CD4-positive, alpha-beta T cell treated with Interleukin-12 subunit alpha and Interleukin-12 subunit beta, for 1 hour (primary cell): ENCODE results near the gene ANKRD30A.
"Not testable (repeated sequence)": the region's sequence is repeated elsewhere in the genome, so short reads cannot be mapped to it uniquely, and the experiment has no call there.

Experiments used
- DNase-seq: peaks from one replicate; pipeline ENCODE4 v3.0.0-alpha.2; 2020

Gene ANKRD30A

GRCh38 chr10:37263304-37263703, 137.9 kb downstream of the ANKRD30A start:
- no peak for DNase-seq

- no peak for DNase-seq
These were observed 142.9 kb downstream of the ANKRD30A start for GRCh38 chr10:37268266-37268665.

GRCh38 chr10:37269554-37270256, 144.3 kb downstream of the ANKRD30A start:
- no peak for DNase-seq

GRCh38 chr10:37275216-37275777, 149.9 kb downstream of the ANKRD30A start:
- no peak for DNase-seq

GRCh38 chr10:37285063-37285462, 159.7 kb downstream of the ANKRD30A start:
- DNase-seq = no peak

GRCh38 chr10:37289833-37290464, 164.6 kb downstream of the ANKRD30A start:
- no peak for DNase-seq

- no peak for DNase-seq
These were observed 175.9 kb downstream of the ANKRD30A start for GRCh38 chr10:37301271-37301670.

GRCh38 chr10:37304036-37304435, 178.6 kb downstream of the ANKRD30A start:
- DNase-seq = no peak

- DNase-seq = no peak
These were observed 189.0 kb downstream of the ANKRD30A start for GRCh38 chr10:37314350-37314749.

GRCh38 chr10:37314862-37315261, 189.5 kb downstream of the ANKRD30A start:
- no peak for DNase-seq

- DNase-seq = no peak
These were observed 219.0 kb downstream of the ANKRD30A start for GRCh38 chr10:37344413-37344812.

GRCh38 chr10:37379991-37380390, 254.6 kb downstream of the ANKRD30A start:
- DNase-seq = no peak

GRCh38 chr10:37381271-37381670, 255.9 kb downstream of the ANKRD30A start:
- DNase-seq = no peak

GRCh38 chr10:37384923-37385322, 259.5 kb downstream of the ANKRD30A start:
- no peak for DNase-seq

- DNase-seq = no peak
These were observed 265.5 kb downstream of the ANKRD30A start for GRCh38 chr10:37390926-37391325.

- not testable (repeated sequence) for DNase-seq
These were observed 275.4 kb downstream of the ANKRD30A start for GRCh38 chr10:37400774-37401173.

- DNase-seq = no peak
These were observed 275.8 kb downstream of the ANKRD30A start for GRCh38 chr10:37401225-37401624.

GRCh38 chr10:37403776-37404175, 278.4 kb downstream of the ANKRD30A start:
- no peak for DNase-seq
